Right lung (tissue), 5 donors: ENCODE data around the gene POLA2. TPM values are rescaled to one million over a fixed set of nuclear protein-coding genes. Genes with fewer than 3 reads are reported as not detected.
A peak's percentile ranks its signal among the peaks of the same experiment; 100 is the strongest.

ENCODE experiments used
- DNase-seq, 2 donors: peaks; one replicate each; pipeline ENCODE4 v3.0.0-alpha.2; 2013
- polyA plus RNA-seq, 5 donors: library from polyadenylated mRNA; unstranded; fragments of 120-200 nt; gene quantifications; one replicate each; pipeline versions ENCODE4 v1.2.1 to v1.2.3, GENCODE V29; 2013; ENCODE audit warnings: inconsistent platforms in 1 of 5, low replicate concordance in 1 of 5; ENCODE audit not compliant: insufficient read length in 5 of 5, insufficient read depth in 1 of 5

Gene POLA2
- polyA plus RNA-seq, 5 donors = 18.5 to 29.2 (median 27.0) TPM

- no peak for DNase-seq
Measured at GRCh38 chr11:65280646-65281045, 18.9 kb downstream of the POLA2 start.

- no peak for DNase-seq
Measured at GRCh38 chr11:65286686-65287085, 24.9 kb downstream of the POLA2 start.

DNA sequence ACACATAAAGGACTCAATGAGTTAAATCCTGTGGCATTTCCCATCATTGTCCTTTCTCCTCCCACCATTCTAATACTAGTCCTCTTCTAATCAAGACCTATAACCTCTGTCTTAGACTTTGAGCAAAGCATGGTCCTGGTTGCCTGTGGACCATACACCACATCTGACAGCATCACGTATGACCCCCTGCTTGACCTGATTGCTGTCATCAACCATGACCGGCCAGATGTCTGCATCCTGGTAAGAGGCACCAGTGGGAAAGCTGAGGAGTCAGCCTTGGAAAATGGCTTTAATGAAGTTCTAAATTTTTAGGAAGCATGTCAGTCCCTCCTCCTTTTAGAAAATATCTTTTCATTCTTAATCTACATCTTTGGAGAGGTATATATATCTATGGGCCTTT is 25.8 kb downstream of the POLA2 start:
- no peak for DNase-seq

- DNase-seq = no peak
Measured at GRCh38 chr11:65288706-65289536, 27.2 kb downstream of the POLA2 start.

- peak; percentile 90 to 93 for DNase-seq
Measured at GRCh38 chr11:65290448-65291165, 28.8 kb downstream of the POLA2 start.

DNA sequence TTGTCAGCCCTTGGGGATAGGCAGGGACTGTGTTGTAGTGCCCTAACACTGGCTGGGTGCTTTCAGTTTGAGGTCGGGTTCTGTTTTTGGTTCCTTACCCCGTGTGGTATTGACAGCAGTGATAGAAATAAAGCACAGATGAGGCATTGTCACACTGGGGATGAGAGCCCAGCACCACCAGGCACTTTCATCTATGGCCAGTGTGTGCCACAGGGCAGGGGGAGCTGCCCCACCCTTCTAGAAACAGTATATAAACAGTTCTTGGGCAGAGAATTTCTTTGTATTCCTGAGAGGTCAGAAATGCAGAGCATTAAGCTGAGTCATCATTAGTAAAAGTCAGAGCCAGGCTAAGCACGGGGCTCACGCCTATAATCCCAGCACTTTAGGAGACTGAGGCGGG is 29.9 kb downstream of the POLA2 start:
- no peak for DNase-seq

DNA sequence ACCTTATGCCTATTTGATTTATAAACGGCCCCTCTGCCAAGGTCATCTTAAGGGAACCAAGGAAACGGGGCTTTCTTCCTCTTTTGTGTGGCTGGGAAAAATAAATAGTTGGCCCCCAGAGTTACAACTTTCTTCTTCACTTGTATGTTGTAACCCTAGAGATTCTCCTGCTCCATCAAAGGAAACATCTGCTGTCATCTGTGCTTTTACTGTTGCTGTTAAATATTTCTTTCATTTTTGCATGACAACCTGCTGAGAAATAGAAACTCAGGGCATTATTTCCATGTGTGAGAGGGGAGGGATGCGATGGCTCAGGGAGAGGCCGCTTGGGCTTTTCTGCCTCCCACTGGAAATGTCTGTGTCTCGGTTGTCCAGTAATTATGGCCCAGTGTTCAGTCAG is 31.1 kb downstream of the POLA2 start:
- no peak for DNase-seq

DNA sequence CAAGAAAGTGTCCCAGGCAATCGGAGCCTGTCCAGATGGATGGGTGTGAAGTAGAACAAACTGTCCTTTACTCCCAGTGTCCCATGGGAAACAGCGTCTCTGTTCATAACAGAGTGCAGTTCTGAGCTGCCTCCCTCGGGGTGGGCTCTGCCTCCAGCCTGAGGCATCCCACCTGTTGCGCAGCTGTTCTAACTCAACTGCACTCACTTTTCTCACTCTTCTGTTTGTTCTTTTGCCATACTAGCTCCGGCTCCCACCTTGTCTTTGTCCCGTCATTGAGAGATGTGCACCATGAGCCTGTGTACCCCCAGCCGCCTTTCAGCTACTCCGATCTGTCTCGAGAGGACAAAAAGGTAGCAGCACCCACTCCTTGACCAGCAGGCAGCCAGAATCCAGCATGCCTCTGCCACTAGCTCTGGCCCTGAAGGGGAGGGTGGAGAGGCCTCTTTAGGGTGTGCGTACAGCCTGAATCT is 32.2 kb downstream of the POLA2 start:
- peak; percentile 78 to 81 for DNase-seq

DNA sequence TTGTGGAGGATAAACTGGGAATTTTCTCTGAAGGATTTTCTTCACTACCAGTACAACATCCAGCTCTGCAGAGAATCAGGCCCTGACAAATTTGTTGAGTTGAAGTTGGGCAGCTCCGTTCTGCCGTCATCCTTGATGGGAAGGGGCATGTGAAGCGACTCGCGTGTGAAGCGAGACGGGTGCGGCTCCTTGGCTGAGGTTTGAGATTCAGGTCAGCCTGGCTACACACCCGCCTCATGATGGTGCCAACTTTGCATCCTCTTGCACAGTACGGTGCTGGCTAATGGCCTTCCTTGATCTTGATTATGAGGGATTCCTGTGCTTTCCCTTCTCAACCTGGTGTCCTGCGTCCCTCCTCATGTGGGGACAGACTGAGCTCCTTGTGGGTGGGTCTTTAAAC is 33.2 kb downstream of the POLA2 start:
- no peak for DNase-seq

GRCh38 chr11:65295571-65296341 is 34.0 kb downstream of the POLA2 start:
- no peak for DNase-seq

GRCh38 chr11:65297026-65297672 is 35.4 kb downstream of the POLA2 start:
- DNase-seq = no peak

- peak; percentile 89 for DNase-seq
Measured at GRCh38 chr11:65298131-65298535, 36.4 kb downstream of the POLA2 start.

DNA sequence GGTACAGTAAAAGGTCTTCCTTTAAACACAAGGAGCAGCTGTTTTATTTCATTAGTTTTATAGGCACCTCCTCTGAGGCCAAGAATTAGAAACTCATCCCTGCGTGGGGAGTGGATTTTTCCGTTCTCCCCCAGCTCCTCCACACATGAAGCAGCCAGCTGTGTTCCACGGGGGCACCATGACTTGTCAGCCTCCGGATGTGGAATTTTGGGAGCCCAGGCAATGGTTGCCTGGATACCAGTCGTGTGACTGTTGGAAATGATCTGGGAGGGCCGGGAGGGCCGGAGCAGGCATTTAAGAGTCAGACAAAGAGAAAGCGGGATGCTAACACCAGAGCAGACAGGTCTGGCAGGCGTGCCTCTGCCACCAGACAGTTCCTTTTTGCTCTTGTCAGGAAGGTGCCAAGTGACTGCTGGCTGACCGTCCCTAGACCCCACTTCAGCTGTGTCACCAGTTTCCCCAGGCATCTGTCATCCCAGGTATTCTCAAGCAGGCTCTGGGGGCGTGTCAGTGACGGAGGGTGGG is 37.0 kb downstream of the POLA2 start:
- DNase-seq = peak; percentile 84 to 86

DNA sequence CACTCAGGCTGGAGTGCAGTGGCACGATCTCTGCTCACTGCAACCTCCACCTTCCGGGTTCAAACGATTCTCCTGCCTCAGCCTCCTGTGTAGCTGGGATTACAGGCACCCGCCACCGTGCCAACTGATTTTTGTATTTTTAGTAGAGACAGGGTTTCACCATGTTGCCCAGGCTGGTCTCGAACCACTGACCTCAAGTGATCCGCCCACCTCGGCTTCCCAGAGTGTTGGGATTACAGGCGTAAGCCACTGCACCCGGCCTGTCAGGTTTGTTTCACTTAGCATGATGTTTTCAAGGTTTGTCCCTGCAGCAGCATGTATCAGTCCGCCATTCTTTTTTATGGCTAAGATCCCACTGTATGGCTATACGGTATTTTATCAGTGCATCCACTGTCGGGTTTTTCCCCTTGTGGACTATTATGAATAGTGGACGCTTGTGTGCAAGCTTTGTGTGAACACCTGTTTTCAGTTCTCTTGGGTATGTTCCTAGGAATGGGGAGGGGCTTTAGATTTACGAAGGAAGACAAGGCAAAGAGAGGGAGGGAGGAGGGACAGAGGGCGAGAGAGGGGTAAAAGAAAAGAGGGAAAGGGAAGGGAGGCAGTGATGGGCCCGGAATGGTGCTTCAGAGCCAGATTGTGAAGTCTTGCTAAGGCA is 39.0 kb downstream of the POLA2 start:
- no peak for DNase-seq

- peak; percentile 81 for DNase-seq
Measured at GRCh38 chr11:65301491-65302329, 39.9 kb downstream of the POLA2 start.

DNA sequence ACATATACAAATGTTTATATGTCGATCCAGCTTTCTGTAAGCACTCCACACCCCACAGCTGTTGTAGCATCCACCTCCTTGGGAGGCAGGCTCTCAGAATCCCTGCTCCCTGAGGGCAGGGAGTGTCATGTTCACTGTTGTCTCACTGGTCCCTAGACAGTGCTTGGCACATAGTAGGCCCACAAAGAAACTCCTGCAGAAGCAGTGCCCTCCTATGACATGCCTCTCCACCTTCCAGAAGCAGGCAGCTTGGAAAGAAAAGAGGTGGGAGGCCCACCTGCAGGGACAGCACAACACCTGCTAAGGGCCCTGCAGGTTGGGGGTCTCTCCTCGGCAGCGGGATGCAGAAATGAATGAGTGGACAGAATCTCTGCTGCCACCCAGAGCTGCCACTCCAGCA is 41.8 kb downstream of the POLA2 start:
- DNase-seq = no peak

DNA sequence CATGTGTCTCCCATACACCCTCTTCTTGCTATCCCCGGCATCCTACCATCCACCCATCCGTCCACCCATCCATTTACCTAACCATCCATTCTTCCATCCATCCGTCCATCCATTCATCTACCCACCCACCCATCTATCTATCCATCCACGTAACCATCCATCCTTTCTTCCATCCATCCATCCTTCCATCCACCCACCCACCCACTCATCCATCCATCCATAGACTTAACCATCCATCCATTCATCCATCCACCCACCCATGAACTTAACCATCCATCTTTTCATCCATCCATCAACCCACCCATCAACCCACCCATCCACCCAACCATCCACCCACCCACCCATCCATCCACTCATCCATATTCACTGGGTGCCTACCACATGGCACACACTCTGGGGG is 42.3 kb downstream of the POLA2 start:
- DNase-seq = no peak

- DNase-seq = no peak
Measured at GRCh38 chr11:65304613-65305012, 42.9 kb downstream of the POLA2 start.

DNA sequence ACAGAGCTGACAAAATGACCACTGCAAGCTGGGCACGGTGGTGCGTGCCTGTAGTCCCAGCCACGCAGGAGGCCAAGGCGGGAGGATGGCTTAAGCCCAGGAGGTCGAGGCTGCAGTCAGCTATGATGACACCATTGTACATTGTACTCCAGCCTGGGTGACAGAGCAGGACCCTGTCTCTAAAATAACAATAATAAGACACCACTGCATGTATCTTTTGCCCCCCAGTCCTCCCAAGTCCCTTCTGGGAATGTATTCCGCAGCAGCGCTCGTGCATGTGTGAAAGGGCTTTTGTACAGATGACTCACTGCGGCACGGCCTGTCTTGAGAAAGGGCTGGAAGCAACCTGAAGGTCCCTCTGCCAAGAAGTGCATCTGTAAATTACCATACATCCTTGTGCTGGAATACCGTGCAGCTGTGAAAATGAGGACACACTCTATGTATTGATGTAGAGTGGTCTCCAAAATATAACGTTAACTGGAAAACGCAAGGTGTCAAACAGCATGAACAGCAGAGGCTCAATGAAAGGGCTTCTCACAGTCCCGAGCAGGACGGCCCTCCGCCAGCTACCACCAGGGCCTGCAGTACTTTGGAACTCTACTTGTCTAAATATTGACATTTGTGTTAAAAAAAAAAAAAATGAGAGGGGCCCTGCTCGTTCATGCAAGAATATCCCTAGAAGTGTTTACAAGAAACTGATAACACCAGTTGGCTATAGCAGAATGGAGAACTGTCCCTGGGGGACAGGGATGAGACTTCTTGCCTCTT is 43.9 kb downstream of the POLA2 start:
- DNase-seq = no peak
